Gastrocnemius medialis (tissue), 4 donors: ENCODE data around the gene HIVEP3. TPM values are rescaled to one million over a fixed set of nuclear protein-coding genes. Genes with fewer than 3 reads are reported as not detected.

Experiments
- ATAC-seq, 2 donors: fragments of 150-250 bp; one replicate each; pipeline ENCODE4 v1.9.1; 2016
- DNase-seq, 2 donors: peaks; one replicate each; pipeline ENCODE4 v3.0.0-alpha.2; 2019
- H3K27ac ChIP-seq, 4 donors: fragments of 200-600 bp; sonication (generic); 1 replicate in 1 of 4; 2 replicates in 3 of 4; pipeline ENCODE4 v1.5.1; 2016 to 2018; ENCODE audit warnings: mild to moderate bottlenecking in 2 of 4, moderate library complexity in 1 of 4
- H3K27me3 ChIP-seq, 3 donors: fragments of 200-600 bp; sonication (generic) in 2 of 3; 1 replicate in 1 of 3; 2 replicates in 2 of 3; pipeline versions ENCODE4 v1.5.1 to v1.6.0; 2016 to 2019; ENCODE audit warnings: mild to moderate bottlenecking in 1 of 3, moderate library complexity in 1 of 3
- H3K36me3 ChIP-seq, 2 donors: fragments of 200-600 bp; sonication (generic) in 1 of 2; one replicate each; pipeline ENCODE4 v1.5.1; 2017 to 2018
- H3K4me1 ChIP-seq, 2 donors: fragments of 200-600 bp; sonication (generic) in 1 of 2; one replicate each; pipeline ENCODE4 v1.5.1; 2016 to 2017; ENCODE audit warnings: mild to moderate bottlenecking in 2 of 2
- H3K4me3 ChIP-seq, 4 donors: fragments of 200-600 bp; sonication (generic) in 3 of 4; 1 replicate in 1 of 4; 2 replicates in 3 of 4; pipeline ENCODE4 v1.5.1; 2016 to 2019; ENCODE audit warnings: mild to moderate bottlenecking in 2 of 4
- H3K9me3 ChIP-seq, 3 donors: fragments of 200-600 bp; sonication (generic) in 2 of 3; 1 replicate in 1 of 3; 2 replicates in 2 of 3; pipeline ENCODE4 v1.5.1; 2016 to 2019
- POLR2A ChIP-seq, 2 donors: fragments of 450-650 bp; IDR thresholded peaks; one replicate each; pipeline ENCODE4 v1.6.1; 2017; ENCODE audit warnings: antibody characterized with exemption in 2 of 2, mild to moderate bottlenecking in 2 of 2, moderate library complexity in 2 of 2
- in situ Hi-C, 4 donors: fragments of 200-750 bp; cut with MboI; loops; one replicate each; pipeline versions ENCODE4 v1.15.0 to v1.8.0; 2017; ENCODE audit warnings: low sequenced_read_pairs in 4 of 4
- intact Hi-C: fragments of 100-400 bp; cut with DNase I; formaldehyde crosslinking; loops from one replicate; pipeline ENCODE4 v1.15.1; 2023; ENCODE audit warnings: low total_unique reads
- total RNA-seq, 4 donors: library from RNA; depleted of rRNA; stranded (reverse); fragments of >200 nt; gene quantifications; one replicate each; pipeline versions ENCODE4 v1.1.0 to v1.2.3, GENCODE V29; 2016
- TF ChIP-seq, protein P1 (sequence below), 5 experiments: fragments of 450-650 bp in 3 of 5; fragments of 200-600 bp in 2 of 5; sonication (generic) in 2 of 5; IDR thresholded peaks in 4 of 5; conservative IDR thresholded peaks in 1 of 5; 1 replicate in 4 of 5; 2 replicates in 1 of 5; pipeline ENCODE4 v1.5.1; 2016 to 2019; ENCODE audit warnings: antibody characterized with exemption in 5 of 5, mild to moderate bottlenecking in 3 of 5, moderate library complexity in 3 of 5

HIVEP3 gene
- total RNA-seq, 4 donors from 2014 or later, result 0.80 to 1.8 (median 1.3) TPM

DNA sequence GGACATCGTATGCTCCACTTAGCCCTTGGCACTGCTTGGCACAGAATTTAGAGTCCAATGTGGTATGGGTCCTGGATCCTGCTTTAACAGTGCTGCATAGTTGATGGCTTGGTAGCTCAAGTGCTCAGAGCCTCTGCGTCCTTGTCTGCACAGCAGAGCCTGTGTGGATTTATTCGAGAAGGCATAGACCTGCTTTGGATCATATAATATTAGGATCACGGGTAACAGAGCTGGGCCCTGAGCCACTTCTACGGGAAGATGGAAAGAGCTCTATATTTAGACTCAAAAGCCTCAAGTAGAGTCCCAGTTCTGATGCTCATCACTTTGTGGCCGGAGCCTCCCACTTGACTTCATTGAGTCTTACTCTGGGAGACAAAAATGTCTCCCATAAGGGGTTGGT is 269.9 kb downstream of the HIVEP3 start:
- in situ Hi-C loops (no loop called here), intact Hi-C loops (no loop called here)
- Histone ChIP-seq H3K27ac (no peak overlapping the region), H3K4me1 (peaks cover 0 to 7% of the 10 kb centered on the region in 2 donors), H3K9me3 (no peaks in the 10 kb centered on the region), H3K4me3 (no peak overlapping the region), H3K27me3 (no peaks in the 10 kb centered on the region), H3K36me3 (no peaks in the 10 kb centered on the region)
- TF ChIP-seq POLR2A (IDR thresholded peaks at IDR 0.05), result no peak
- TF ChIP-seq, protein P1, sequence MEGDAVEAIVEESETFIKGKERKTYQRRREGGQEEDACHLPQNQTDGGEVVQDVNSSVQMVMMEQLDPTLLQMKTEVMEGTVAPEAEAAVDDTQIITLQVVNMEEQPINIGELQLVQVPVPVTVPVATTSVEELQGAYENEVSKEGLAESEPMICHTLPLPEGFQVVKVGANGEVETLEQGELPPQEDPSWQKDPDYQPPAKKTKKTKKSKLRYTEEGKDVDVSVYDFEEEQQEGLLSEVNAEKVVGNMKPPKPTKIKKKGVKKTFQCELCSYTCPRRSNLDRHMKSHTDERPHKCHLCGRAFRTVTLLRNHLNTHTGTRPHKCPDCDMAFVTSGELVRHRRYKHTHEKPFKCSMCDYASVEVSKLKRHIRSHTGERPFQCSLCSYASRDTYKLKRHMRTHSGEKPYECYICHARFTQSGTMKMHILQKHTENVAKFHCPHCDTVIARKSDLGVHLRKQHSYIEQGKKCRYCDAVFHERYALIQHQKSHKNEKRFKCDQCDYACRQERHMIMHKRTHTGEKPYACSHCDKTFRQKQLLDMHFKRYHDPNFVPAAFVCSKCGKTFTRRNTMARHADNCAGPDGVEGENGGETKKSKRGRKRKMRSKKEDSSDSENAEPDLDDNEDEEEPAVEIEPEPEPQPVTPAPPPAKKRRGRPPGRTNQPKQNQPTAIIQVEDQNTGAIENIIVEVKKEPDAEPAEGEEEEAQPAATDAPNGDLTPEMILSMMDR (IDR thresholded peaks at IDR 0.05 in 4 of 5, conservative IDR thresholded peaks at IDR 0.05 in 1 of 5), result no peak
- ATAC-seq, result peak in 1 of 2 donors; percentile 45
- no peak for DNase-seq

DNA sequence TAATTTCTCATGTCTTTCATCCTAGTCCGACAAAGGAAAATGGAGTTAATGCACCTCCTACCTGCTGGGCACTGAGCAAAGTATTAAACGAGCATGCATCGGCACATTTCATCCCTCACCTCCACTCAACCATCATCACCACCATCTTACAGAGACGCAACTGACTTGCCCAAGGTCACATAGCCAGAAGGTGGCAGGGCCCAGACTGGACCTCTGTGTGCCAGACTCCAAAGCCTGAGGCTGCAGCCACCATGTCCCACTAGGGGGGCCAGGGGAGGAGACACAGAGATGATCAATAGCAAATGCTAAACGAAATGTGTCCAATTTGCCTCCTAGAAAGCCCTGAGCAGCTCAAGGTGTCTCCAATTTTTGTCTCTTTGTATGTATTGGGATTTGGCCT is 270.5 kb downstream of the HIVEP3 start:
- TF ChIP-seq, protein P1 (IDR thresholded peaks at IDR 0.05 in 4 of 5, conservative IDR thresholded peaks at IDR 0.05 in 1 of 5), result no peak
- TF ChIP-seq POLR2A (IDR thresholded peaks at IDR 0.05), result no peak
- intact Hi-C loops (no loop called here), in situ Hi-C loops (no loop called here)
- Histone ChIP-seq H3K27me3 (no peaks in the 10 kb centered on the region), H3K36me3 (no peaks in the 10 kb centered on the region), H3K27ac (no peak overlapping the region), H3K9me3 (no peaks in the 10 kb centered on the region), H3K4me1 (peaks cover 0 to 7% of the 10 kb centered on the region in 2 donors), H3K4me3 (no peak overlapping the region)
- ATAC-seq (no peak), DNase-seq (no peak)

DNA sequence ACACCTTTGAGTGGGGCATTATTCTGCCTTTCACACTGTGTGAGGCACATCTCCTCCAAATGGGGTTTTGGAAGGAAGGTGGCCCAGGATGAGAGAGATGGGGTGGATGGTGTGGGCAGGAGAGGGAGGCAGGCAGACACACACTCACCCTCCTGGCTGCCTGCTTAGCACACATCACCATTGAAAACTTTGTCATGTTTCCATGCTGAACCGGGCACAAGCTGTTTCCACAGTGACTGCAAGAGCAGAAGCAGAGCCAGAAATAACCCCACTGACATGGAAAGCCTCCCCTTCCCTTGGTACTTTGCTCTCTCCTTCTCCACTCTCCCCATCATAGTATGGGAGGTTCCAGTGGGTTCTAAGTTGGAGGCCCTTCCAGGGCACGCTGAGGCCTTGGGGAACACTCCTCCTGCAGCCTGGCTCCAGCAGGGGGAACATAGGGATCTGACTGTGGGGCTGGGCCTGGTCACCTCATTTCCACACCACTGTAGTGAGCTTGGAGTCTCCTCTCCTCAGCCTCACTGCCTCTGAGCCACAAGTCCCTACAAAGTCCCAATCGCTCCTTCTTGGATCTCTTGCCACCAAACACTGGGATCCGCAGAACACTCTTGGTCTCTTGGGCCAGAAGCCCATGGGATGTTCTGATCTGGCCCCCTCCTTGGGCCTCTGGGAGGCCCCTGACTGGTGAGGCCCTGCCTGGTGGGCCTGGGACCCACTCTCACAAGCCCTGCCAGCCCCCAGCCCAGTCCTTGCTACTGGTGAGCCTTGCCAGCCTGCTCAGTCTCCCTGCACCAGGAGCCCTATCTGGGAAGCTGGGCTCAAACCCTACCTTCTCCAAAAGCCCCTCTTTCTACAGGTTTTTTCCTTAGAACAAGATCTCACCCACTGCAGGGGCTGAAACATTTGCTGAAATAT is 271.2 kb downstream of the HIVEP3 start:
- ATAC-seq (no peak), DNase-seq (no peak)
- H3K9me3 ChIP-seq, result no peaks in the 10 kb centered on the region
- peaks cover 0 to 7% of the 10 kb centered on the region in 2 donors for H3K4me1 ChIP-seq
- intact Hi-C loops (no loop called here), in situ Hi-C loops (no loop called here)
- H3K4me3 ChIP-seq, result no peak overlapping the region
- no peak for TF ChIP-seq POLR2A (IDR thresholded peaks at IDR 0.05)
- TF ChIP-seq, protein P1 (IDR thresholded peaks at IDR 0.05 in 4 of 5, conservative IDR thresholded peaks at IDR 0.05 in 1 of 5), result no peak
- no peak overlapping the region for H3K27ac ChIP-seq
- H3K36me3 ChIP-seq, result no peaks in the 10 kb centered on the region
- H3K27me3 ChIP-seq, result no peaks in the 10 kb centered on the region

DNA sequence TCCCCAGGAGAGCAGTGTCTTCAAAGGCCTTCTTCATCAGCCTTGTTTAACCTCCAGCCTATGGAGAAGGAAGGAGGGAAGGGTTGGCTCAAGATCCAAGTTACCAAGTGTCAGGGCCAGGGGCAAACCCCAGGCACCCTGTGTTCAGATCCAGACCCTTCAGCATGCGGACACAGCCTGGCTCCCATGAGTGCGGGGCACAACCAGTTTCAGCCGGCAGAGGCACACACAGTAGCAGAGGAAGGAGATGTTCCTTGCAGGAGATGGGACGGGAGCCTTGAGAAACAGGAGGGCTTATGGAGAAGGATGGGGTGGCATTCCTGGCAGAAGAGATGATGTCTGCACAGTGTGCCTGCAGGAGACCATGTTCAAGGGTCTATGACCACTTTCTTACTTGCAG is 272.5 kb downstream of the HIVEP3 start:
- Histone ChIP-seq H3K9me3 (no peaks in the 10 kb centered on the region), H3K4me1 (peaks cover 0 to 7% of the 10 kb centered on the region in 2 donors), H3K4me3 (no peak overlapping the region), H3K27me3 (no peaks in the 10 kb centered on the region), H3K27ac (no peak overlapping the region), H3K36me3 (no peaks in the 10 kb centered on the region)
- intact Hi-C loops (no loop called here), in situ Hi-C loops (no loop called here)
- TF ChIP-seq, protein P1 (IDR thresholded peaks at IDR 0.05 in 4 of 5, conservative IDR thresholded peaks at IDR 0.05 in 1 of 5), result no peak
- no peak for TF ChIP-seq POLR2A (IDR thresholded peaks at IDR 0.05)
- no peak for DNase-seq
- no peak for ATAC-seq
